Esophagus muscularis mucosa (tissue), 3 donors: ENCODE data around the gene METAP2.

Experiments
- POLR2A ChIP-seq: fragments of 450-650 bp; IDR thresholded peaks from one replicate; pipeline ENCODE4 v1.6.1; 2017; ENCODE audit warnings: antibody characterized with exemption, moderate library complexity, mild to moderate bottlenecking, low read depth
- POLR2AphosphoS5 ChIP-seq, 2 donors: sonication (generic); formaldehyde crosslinking; IDR thresholded peaks; one replicate each; pipeline ENCODE4 v1.6.1; 2017; ENCODE audit warnings: antibody characterized with exemption in 2 of 2
- TF ChIP-seq, protein P1 (sequence below), 3 experiments: fragments of 200-600 bp in 2 of 3; fragments of 450-650 bp in 1 of 3; sonication (generic) in 2 of 3; IDR thresholded peaks; one replicate each; pipeline ENCODE4 v1.5.1; 2017 to 2019; ENCODE audit warnings: antibody characterized with exemption in 3 of 3, mild to moderate bottlenecking in 2 of 3, moderate library complexity in 1 of 3

DNA sequence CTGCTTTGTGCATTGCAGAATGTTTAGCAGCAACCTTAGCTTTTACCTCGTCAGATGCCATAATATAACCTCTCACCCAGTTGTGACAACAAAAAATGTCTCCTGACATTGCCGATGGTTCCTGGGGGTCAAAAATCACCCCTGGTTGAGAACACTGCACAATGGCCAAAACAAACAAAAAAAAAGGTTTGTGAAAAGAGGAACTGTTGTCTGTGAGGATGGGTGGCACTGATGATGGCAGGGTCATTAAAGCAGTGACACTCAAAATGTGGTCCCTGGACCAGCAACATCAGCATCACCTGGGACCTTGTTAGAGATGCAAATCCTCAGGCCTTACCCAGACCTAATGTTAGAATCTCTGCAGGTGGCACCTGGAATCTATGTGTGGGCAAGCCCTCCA is 36.4 kb upstream of the METAP2 start:
- TF ChIP-seq POLR2A = no peak
- no peak for TF ChIP-seq POLR2AphosphoS5 (IDR thresholded peaks at IDR 0.05)
- TF ChIP-seq, protein P1, sequence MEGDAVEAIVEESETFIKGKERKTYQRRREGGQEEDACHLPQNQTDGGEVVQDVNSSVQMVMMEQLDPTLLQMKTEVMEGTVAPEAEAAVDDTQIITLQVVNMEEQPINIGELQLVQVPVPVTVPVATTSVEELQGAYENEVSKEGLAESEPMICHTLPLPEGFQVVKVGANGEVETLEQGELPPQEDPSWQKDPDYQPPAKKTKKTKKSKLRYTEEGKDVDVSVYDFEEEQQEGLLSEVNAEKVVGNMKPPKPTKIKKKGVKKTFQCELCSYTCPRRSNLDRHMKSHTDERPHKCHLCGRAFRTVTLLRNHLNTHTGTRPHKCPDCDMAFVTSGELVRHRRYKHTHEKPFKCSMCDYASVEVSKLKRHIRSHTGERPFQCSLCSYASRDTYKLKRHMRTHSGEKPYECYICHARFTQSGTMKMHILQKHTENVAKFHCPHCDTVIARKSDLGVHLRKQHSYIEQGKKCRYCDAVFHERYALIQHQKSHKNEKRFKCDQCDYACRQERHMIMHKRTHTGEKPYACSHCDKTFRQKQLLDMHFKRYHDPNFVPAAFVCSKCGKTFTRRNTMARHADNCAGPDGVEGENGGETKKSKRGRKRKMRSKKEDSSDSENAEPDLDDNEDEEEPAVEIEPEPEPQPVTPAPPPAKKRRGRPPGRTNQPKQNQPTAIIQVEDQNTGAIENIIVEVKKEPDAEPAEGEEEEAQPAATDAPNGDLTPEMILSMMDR (IDR thresholded peaks at IDR 0.05) = no peak
